ENCODE data around the gene OPHN1. TPM values are rescaled to one million over a fixed set of nuclear protein-coding genes. Genes with fewer than 3 reads are reported as not detected.
"Not testable (repeated sequence)": the region's sequence is repeated elsewhere in the genome, so short reads cannot be mapped to it uniquely, and the experiment has no call there.

The OPHN1 gene
- total and polyA plus RNA-seq, 2 donors (not counting 3 experiments of a cell fraction or from before 2014, with no cell fraction given), result 3.9 to 6.7 TPM

- Histone ChIP-seq H3K79me2 (ENCODE audit: control insufficient read depth, insufficient read depth, low read length) (no peaks in the 10 kb centered on the region), H3K9ac (replicated peaks; ENCODE audit: extremely low read depth, insufficient read depth, low read length) (no peak overlapping the region), H3K36me3 (ENCODE audit: control insufficient read depth in 2 of 2, extremely low read depth in 1 of 2, insufficient read depth in 2 of 2, low read length in 2 of 2) (no peaks in the 10 kb centered on the region), H3K9me3 (replicated peaks; ENCODE audit: control insufficient read depth, insufficient read depth, low read length) (no peaks in the 10 kb centered on the region), H4K20me1 (replicated peaks; ENCODE audit: control insufficient read depth, extremely low read depth, insufficient read depth, low read length) (no peaks in the 10 kb centered on the region), H3K9me1 (replicated peaks; ENCODE audit: control insufficient read depth, extremely low read depth, insufficient read depth, low read length) (no peaks in the 10 kb centered on the region), H3K27ac (ENCODE audit: insufficient read depth, low read depth, low read length) (no peak overlapping the region), H3K4me2 (ENCODE audit: insufficient read depth, low read length) (no peak overlapping the region), H2AFZ (ENCODE audit: low read depth, low read length) (no peak overlapping the region), H3K4me1 (ENCODE audit: control insufficient read depth, extremely low read depth, insufficient read depth, low read length) (no peaks in the 10 kb centered on the region), H3K4me3 (replicated peaks in 1 of 3; ENCODE audit: insufficient read depth in 1 of 3, low read depth in 1 of 3, low read length in 3 of 3) (no peak overlapping the region), H3K27me3 (ENCODE audit: control insufficient read depth in 2 of 2, insufficient read depth in 2 of 2, low read length in 2 of 2) (no peaks in the 10 kb centered on the region)
- no peak for DNase-seq (ENCODE audit: low read depth, low spot score)
- CTCF ChIA-PET, result no interaction called here
- FAIRE-seq, result no peak
- no TSS peak for BruUV-seq (replicated peaks)
- dilution Hi-C loops (cut with MboI; ENCODE audit: extremely low pct_ligation_motif_present, low sequenced_read_pairs) (no loop called here), intact Hi-C loops (cut with micrococcal nuclease) (no loop called here)
- TF ChIP-seq GATA2 (IDR thresholded peaks at IDR 0.05; ENCODE audit: insufficient read depth, insufficient read length, low read depth, low read length) (no peak), POLR2A (IDR thresholded peaks at IDR 0.05; ENCODE audit: low read depth, low read length) (no peak), MYC (IDR thresholded peaks at IDR 0.05; ENCODE audit: low read depth, low read length) (no peak), JUN (IDR thresholded peaks at IDR 0.05; ENCODE audit: borderline replicate concordance, insufficient read depth, insufficient read length, low read depth) (no peak), POLR2AphosphoS5 (IDR thresholded peaks at IDR 0.05; ENCODE audit: insufficient read depth, low read depth, low read length) (no peak), CTCF (IDR thresholded peaks at IDR 0.05; ENCODE audit: extremely low read depth in 1 of 2, insufficient read depth in 1 of 2, low read depth in 1 of 2, low read length in 2 of 2) (no peak), EZH2 (IDR thresholded peaks at IDR 0.05; ENCODE audit: borderline replicate concordance, low read depth, low read length, severe bottlenecking) (no peak), MAX (IDR thresholded peaks at IDR 0.05; ENCODE audit: insufficient read depth, insufficient read length) (no peak), FOS (IDR thresholded peaks at IDR 0.05; ENCODE audit: borderline replicate concordance, insufficient read depth, low read length) (no peak)
- POLR2A ChIA-PET, result no interaction called here
These were observed 353.3 kb downstream of the OPHN1 start for GRCh38 chrX:68079961-68080360.

GRCh38 chrX:68078801-68079200, 354.5 kb downstream of the OPHN1 start:
- H3K36me3 ChIP-seq (ENCODE audit: control insufficient read depth in 2 of 2, extremely low read depth in 1 of 2, insufficient read depth in 2 of 2, low read length in 2 of 2); H3K79me2 ChIP-seq (ENCODE audit: control insufficient read depth, insufficient read depth, low read length); H3K9me3 ChIP-seq (replicated peaks; ENCODE audit: control insufficient read depth, insufficient read depth, low read length); intact Hi-C loops (cut with micrococcal nuclease); CTCF ChIA-PET; H3K9me1 ChIP-seq (replicated peaks; ENCODE audit: control insufficient read depth, extremely low read depth, insufficient read depth, low read length); H3K27me3 ChIP-seq (ENCODE audit: control insufficient read depth in 2 of 2, insufficient read depth in 2 of 2, low read length in 2 of 2); dilution Hi-C loops (cut with MboI; ENCODE audit: extremely low pct_ligation_motif_present, low sequenced_read_pairs); POLR2A ChIA-PET; DNase-seq (ENCODE audit: low read depth, low spot score); H3K4me1 ChIP-seq (ENCODE audit: control insufficient read depth, extremely low read depth, insufficient read depth, low read length); BruUV-seq (replicated peaks); H3K9ac ChIP-seq (replicated peaks; ENCODE audit: extremely low read depth, insufficient read depth, low read length); H3K4me3 ChIP-seq (replicated peaks in 1 of 3; ENCODE audit: insufficient read depth in 1 of 3, low read depth in 1 of 3, low read length in 3 of 3); H2AFZ ChIP-seq (ENCODE audit: low read depth, low read length); H4K20me1 ChIP-seq (replicated peaks; ENCODE audit: control insufficient read depth, extremely low read depth, insufficient read depth, low read length); H3K4me2 ChIP-seq (ENCODE audit: insufficient read depth, low read length); H3K27ac ChIP-seq (ENCODE audit: insufficient read depth, low read depth, low read length): not testable (repeated sequence)
- peak; percentile 54 for FAIRE-seq

All from endothelial cell of umbilical vein (primary cell).